IMR-90 (cell line): ENCODE results near the gene RCBTB2. TPM values are rescaled to one million over a fixed set of nuclear protein-coding genes. Genes with fewer than 3 reads are reported as not detected.

Experiments
- ATAC-seq: fragments of 200-7000 bp; cut with Tn5 transposase; 2 replicates; pipeline ENCODE4 v1.9.1; 2020; ENCODE audit warnings: low read depth, mild to moderate bottlenecking, moderate library complexity
- BruUV-seq: library from RNA; stranded (reverse); fragments of 400-500 nt; replicated peaks from 2 replicates; lab custom pipeline; 2021; lab: Mats Ljungman, UMichigan
- CTCF ChIA-PET: fragments of 300-600 bp; formaldehyde crosslinking; extraction: SDS; loops from one replicate; lab custom pipeline; 2021; ENCODE audit warnings: antibody characterized with exemption; lab: Yijun Ruan, JAX
- POLR2A ChIA-PET: fragments of 300-600 bp; sonication (Branson Sonifier 250); formaldehyde crosslinking; loops from one replicate; lab custom pipeline; 2022; ENCODE audit warnings: antibody characterized with exemption; ENCODE audit not compliant: unreplicated experiment; lab: Charles Lee
- DNase-seq: peaks from one replicate; pipeline ENCODE4 v3.0.0; 2013
- H2AFZ ChIP-seq: replicated peaks from 2 replicates; pipeline ENCODE3; 2013; ENCODE audit warnings: low read length, mild to moderate bottlenecking; ENCODE audit not compliant: poor library complexity
- H2AK5ac ChIP-seq: 2 replicates; pipeline ENCODE4 v1.6.1; 2013; ENCODE audit warnings: low read depth, low read length, inconsistent platforms
- H2AK9ac ChIP-seq: replicated peaks from 2 replicates; pipeline ENCODE3; 2013; ENCODE audit warnings: mild to moderate bottlenecking, low read depth, low read length, moderate library complexity; ENCODE audit not compliant: poor library complexity
- H2BK120ac ChIP-seq: 2 replicates; pipeline ENCODE4 v1.6.1; 2013; ENCODE audit warnings: low read depth, low read length, inconsistent platforms
- H2BK15ac ChIP-seq: 3 replicates; pipeline ENCODE4 v1.6.1; 2013; ENCODE audit warnings: low read depth, low read length, inconsistent platforms
- H2BK20ac ChIP-seq: 2 replicates; pipeline ENCODE4 v1.6.1; 2013; ENCODE audit warnings: low read depth, mild to moderate bottlenecking, inconsistent platforms, low read length, moderate library complexity
- H2BK5ac ChIP-seq: 2 replicates; pipeline ENCODE4 v1.6.1; 2013; ENCODE audit warnings: mild to moderate bottlenecking, low read depth, low read length, inconsistent platforms; ENCODE audit not compliant: poor library complexity, severe bottlenecking
- H3K14ac ChIP-seq: replicated peaks from 2 replicates; pipeline ENCODE4 v1.6.1; 2013; ENCODE audit warnings: low read depth, low read length, inconsistent platforms
- H3K18ac ChIP-seq: 2 replicates; pipeline ENCODE4 v1.6.1; 2013; ENCODE audit warnings: low read depth, low read length, control low read depth
- H3K23ac ChIP-seq: 2 replicates; pipeline ENCODE4 v1.6.1; 2013; ENCODE audit warnings: low read depth, low read length, inconsistent platforms
- H3K27ac ChIP-seq: 2 replicates; pipeline ENCODE4 v1.5.1; 2013; ENCODE audit warnings: mild to moderate bottlenecking, control low read depth, low read length; ENCODE audit not compliant: insufficient read depth
- H3K27me3 ChIP-seq: 2 replicates; pipeline ENCODE4 v1.6.1; 2013; ENCODE audit warnings: low read length; ENCODE audit not compliant: control insufficient read depth, insufficient read depth
- H3K36me3 ChIP-seq: 2 replicates; pipeline ENCODE4 v1.6.1; 2013; ENCODE audit warnings: low read length, mixed read lengths; ENCODE audit not compliant: control insufficient read depth, insufficient read depth
- H3K4ac ChIP-seq: 2 replicates; pipeline ENCODE4 v1.6.1; 2013; ENCODE audit warnings: low read depth, low read length, inconsistent platforms
- H3K4me1 ChIP-seq: 2 replicates; pipeline ENCODE4 v1.6.1; 2013; ENCODE audit warnings: low read length, mixed read lengths; ENCODE audit not compliant: control insufficient read depth, insufficient read depth
- H3K4me2 ChIP-seq: 2 replicates; pipeline ENCODE4 v1.6.1; 2013; ENCODE audit warnings: low read depth, mild to moderate bottlenecking, control low read depth, low read length, moderate library complexity
- H3K4me3 ChIP-seq: 2 replicates; pipeline ENCODE4 v1.5.1; 2013; ENCODE audit warnings: low read depth, mild to moderate bottlenecking, control low read depth, low read length, moderate library complexity; ENCODE audit not compliant: insufficient read depth
- H3K56ac ChIP-seq: 2 replicates; pipeline ENCODE4 v1.6.1; 2013; ENCODE audit warnings: low read length, inconsistent platforms; ENCODE audit not compliant: insufficient read depth; ENCODE audit errors: extremely low read depth
- H3K79me1 ChIP-seq, 2 experiments: 2 replicates each; pipeline ENCODE4 v1.6.1; 2013; ENCODE audit warnings: low read length in 2 of 2, inconsistent platforms in 1 of 2, low read depth in 1 of 2
- H3K9ac ChIP-seq: 2 replicates; pipeline ENCODE4 v1.6.1; 2013; ENCODE audit warnings: low read depth, low read length, control low read depth
- H3K9me1 ChIP-seq: 2 replicates; pipeline ENCODE4 v1.6.1; 2013; ENCODE audit warnings: low read length, inconsistent platforms; ENCODE audit not compliant: insufficient read depth
- H3K9me3 ChIP-seq: 2 replicates; pipeline ENCODE4 v1.6.1; 2013; ENCODE audit warnings: low read length; ENCODE audit not compliant: control insufficient read depth, insufficient read depth
- H4K20me1 ChIP-seq: 2 replicates; pipeline ENCODE4 v1.6.1; 2013; ENCODE audit warnings: low read length, inconsistent platforms; ENCODE audit not compliant: insufficient read depth
- H4K5ac ChIP-seq: 2 replicates; pipeline ENCODE4 v1.6.1; 2013; ENCODE audit warnings: mild to moderate bottlenecking, low read depth, low read length, control low read depth
- H4K8ac ChIP-seq, 2 experiments: 2 replicates each; pipeline ENCODE4 v1.6.1; 2013; ENCODE audit warnings: low read depth in 2 of 2, low read length in 2 of 2, control low read depth in 1 of 2, inconsistent platforms in 1 of 2
- H4K91ac ChIP-seq: 2 replicates; pipeline ENCODE4 v1.6.1; 2013; ENCODE audit warnings: low read depth, low read length, inconsistent platforms; ENCODE audit not compliant: insufficient read depth
- WGBS, 2 experiments: methylation state at CpG; one replicate each; pipeline versions ENCODE4 v1.1.5 to v1.1.7; 2013; ENCODE audit warnings: missing lambda C conversion rate in 2 of 2; ENCODE audit not compliant: insufficient read length in 1 of 2; ENCODE audit errors: extremely low coverage in 2 of 2; 5-methylcytosine and 5-hydroxymethylcytosine counted together
- dilution Hi-C: fragments of 300-500 bp; cut with HindIII; formaldehyde crosslinking; loops from one replicate; pipeline ENCODE4 v1.14.3; 2018; ENCODE audit warnings: low sequenced_read_pairs; ENCODE audit not compliant: unreplicated experiment
- in situ Hi-C: fragments of 300-500 bp; cut with MboI; formaldehyde crosslinking; loops from 3 replicates; pipeline ENCODE4 v1.14.3; 2019; ENCODE audit warnings: low sequenced_read_pairs, inconsistent platforms, mixed read lengths
- intact Hi-C: fragments of 100-400 bp; cut with micrococcal nuclease; formaldehyde crosslinking; loops from 2 replicates; pipeline ENCODE4 v1.10.0; 2022
- polyA plus RNA-seq, 3 experiments: library from polyadenylated mRNA; depleted of rRNA; stranded (reverse); fragments of >200 nt; gene quantifications; 2 replicates each; pipeline ENCODE4 v1.2.3, GENCODE V29; 2012; ENCODE audit warnings: low replicate concordance in 1 of 3
- total RNA-seq: library from RNA; depleted of rRNA; stranded (reverse); fragments of >200 nt; gene quantifications from 2 replicates; pipeline ENCODE4 v1.2.3, GENCODE V29; 2012
- TF ChIP-seq, protein P1 (sequence below): conservative IDR thresholded peaks from 2 replicates; pipeline ENCODE4 v1.5.1; 2012; ENCODE audit warnings: mild to moderate bottlenecking, low read depth, low read length, improper control_type of control experiment

The RCBTB2 gene
- total and polyA plus RNA-seq, 2 of the 4 experiments (the other 2 are of a cell fraction) = 4.0 to 5.2 TPM

DNA sequence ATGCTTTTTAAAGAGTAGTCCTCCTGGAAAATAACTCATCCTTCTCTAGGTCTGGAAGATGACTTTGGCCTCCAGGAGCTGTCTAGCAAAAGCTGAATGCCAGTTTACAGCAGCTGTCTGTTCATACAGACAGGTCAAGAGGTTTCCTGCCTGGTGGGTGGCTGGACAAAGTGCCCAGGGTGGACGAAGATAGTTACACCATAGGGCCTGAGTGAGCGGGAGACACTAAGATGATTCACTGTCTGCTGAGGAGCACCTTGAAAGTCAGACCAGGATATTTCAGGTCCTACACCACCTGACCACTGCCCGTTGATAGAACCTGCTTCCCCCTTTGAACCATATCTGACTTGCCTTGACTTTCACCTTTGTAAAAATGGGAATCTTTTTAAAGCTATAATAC lies 49.2 kb upstream of the RCBTB2 start:
- Histone ChIP-seq H3K27me3 (peaks cover 18% of the 10 kb centered on the region), H3K9me3 (no peaks in the 10 kb centered on the region), H3K36me3 (no peaks in the 10 kb centered on the region), H2AK9ac (no peak overlapping the region), H4K91ac (no peak overlapping the region), H3K79me1 (no peaks in the 10 kb centered on the region), H2BK120ac (no peak overlapping the region), H3K14ac (no peak overlapping the region), H3K18ac (no peak overlapping the region), H2BK20ac (no peak overlapping the region), H2AK5ac (no peak overlapping the region), H2BK15ac (no peak overlapping the region), H2AFZ (no peak overlapping the region), H3K27ac (no peak overlapping the region), H4K5ac (no peak overlapping the region), H3K56ac (no peak overlapping the region), H4K20me1 (no peaks in the 10 kb centered on the region), H4K8ac (no peak overlapping the region), H3K4me1 (no peaks in the 10 kb centered on the region), H3K9ac (no peak overlapping the region), H3K9me1 (no peaks in the 10 kb centered on the region), H3K23ac (no peak overlapping the region), H3K4me3 (no peak overlapping the region), H3K4me2 (no peak overlapping the region), H2BK5ac (no peak overlapping the region), H3K4ac (no peak overlapping the region)
- TF ChIP-seq, protein P1, sequence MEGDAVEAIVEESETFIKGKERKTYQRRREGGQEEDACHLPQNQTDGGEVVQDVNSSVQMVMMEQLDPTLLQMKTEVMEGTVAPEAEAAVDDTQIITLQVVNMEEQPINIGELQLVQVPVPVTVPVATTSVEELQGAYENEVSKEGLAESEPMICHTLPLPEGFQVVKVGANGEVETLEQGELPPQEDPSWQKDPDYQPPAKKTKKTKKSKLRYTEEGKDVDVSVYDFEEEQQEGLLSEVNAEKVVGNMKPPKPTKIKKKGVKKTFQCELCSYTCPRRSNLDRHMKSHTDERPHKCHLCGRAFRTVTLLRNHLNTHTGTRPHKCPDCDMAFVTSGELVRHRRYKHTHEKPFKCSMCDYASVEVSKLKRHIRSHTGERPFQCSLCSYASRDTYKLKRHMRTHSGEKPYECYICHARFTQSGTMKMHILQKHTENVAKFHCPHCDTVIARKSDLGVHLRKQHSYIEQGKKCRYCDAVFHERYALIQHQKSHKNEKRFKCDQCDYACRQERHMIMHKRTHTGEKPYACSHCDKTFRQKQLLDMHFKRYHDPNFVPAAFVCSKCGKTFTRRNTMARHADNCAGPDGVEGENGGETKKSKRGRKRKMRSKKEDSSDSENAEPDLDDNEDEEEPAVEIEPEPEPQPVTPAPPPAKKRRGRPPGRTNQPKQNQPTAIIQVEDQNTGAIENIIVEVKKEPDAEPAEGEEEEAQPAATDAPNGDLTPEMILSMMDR = no peak
- DNase-seq (no peak), ATAC-seq (no peak)
- intact Hi-C loops (loop anchor here (5.0 kb wide), 2 partner anchors 170 to 345 kb away; partner anchors contain the start of gene LPAR6), in situ Hi-C loops (no loop called here), dilution Hi-C loops (no loop called here)
- WGBS, 2 experiments = 88% methylated on average over 2 of the region's 3 CpGs; no CpG with 5 or more reads in 1 of the 2 experiments
- CTCF ChIA-PET = interaction anchor here (4.4 kb wide), 1 partner anchor 248 kb away, joined by 28 read pairs; no protein-coding TSS in a partner anchor
- BruUV-seq = no TSS peak
- POLR2A ChIA-PET = no interaction called here
